HG02763 (cell line): ENCODE data around the gene HSPBAP1.
A peak's percentile ranks its signal among the peaks of the same experiment; 100 is the strongest.

Experiments
- ATAC-seq: cut with Tn5 transposase; IDR thresholded peaks from one replicate; pipeline ENCODE4 v1.9.1; 2021; ENCODE audit warnings: mild to moderate bottlenecking, moderate library complexity; ENCODE audit not compliant: unreplicated experiment

The HSPBAP1 gene, protein sequence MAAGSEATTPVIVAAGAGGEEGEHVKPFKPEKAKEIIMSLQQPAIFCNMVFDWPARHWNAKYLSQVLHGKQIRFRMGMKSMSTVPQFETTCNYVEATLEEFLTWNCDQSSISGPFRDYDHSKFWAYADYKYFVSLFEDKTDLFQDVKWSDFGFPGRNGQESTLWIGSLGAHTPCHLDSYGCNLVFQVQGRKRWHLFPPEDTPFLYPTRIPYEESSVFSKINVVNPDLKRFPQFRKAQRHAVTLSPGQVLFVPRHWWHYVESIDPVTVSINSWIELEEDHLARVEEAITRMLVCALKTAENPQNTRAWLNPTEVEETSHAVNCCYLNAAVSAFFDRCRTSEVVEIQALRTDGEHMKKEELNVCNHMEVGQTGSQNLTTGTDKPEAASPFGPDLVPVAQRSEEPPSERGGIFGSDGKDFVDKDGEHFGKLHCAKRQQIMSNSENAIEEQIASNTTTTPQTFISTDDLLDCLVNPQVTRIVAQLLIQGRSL

GRCh38 chr3:122793568-122794416 lies at the start of gene HSPBAP1:
Gene HSPBAP1, minus strand, starts transcription at chr3:122793831. Its CDS starts 151 bp downstream, at chr3:122793680.
- ATAC-seq = peak; percentile 60

DNA sequence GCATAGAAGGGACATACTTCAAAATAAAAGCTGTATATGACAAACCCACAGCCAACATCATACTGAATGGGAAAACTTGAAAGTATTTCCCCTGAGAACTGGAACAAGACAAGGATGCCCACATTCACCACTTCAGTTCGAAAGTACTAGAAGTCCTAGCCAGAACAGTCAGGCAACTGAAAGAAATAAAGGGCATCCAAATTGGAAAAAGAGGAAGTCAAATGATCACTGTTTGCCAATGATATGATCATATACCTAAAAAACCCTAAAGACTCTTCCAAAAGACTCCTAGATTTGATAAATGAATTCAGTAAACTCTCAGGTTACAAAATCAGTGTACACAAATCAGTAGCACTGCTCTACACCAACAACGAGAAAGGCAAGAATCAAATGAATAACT lies 42.0 kb upstream of the HSPBAP1 start:
- ATAC-seq = no peak

DNA sequence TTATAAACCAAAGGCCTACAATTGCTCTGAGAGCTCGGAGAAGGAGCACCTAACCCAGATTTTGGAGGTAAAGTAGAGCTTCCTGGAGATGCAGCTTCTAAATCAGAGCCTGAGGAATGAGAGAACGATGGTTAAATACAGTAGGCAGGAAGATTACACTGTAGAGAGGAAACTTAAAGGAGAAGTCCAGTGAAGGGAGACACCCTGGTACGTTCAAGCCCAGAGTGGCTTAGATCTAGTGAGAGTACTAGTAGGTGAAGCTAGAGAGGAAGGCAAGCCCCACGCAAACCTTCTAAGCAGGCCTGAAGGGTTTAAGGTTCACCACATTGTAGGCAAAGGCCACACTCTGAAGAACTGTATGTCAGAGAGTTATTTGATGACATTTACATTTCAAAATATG lies 34.6 kb upstream of the HSPBAP1 start:
- no peak for ATAC-seq

DNA sequence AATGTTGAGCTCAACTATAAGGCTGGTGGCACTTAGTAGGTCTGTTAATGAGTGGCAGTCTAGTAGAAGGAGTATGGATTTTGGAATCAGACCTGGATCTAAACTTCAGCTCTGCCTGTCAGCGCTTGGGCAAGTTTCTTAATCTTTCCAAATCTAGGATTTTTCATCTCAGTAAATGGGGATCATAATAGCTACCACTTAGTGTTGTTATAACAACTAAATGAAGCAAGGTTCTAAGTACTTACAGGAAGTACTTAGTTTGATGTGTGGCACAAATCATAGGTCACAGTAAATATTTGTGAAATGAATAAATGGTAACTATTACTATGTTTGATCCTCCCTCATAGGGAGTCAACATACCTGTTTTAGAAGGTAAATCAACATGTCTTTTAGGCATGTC lies 32.6 kb upstream of the HSPBAP1 start:
- no peak for ATAC-seq

GRCh38 chr3:122825460-122825859 lies 31.8 kb upstream of the HSPBAP1 start:
- no peak for ATAC-seq

GRCh38 chr3:122824465-122825381 lies 31.1 kb upstream of the HSPBAP1 start:
- ATAC-seq = no peak

DNA sequence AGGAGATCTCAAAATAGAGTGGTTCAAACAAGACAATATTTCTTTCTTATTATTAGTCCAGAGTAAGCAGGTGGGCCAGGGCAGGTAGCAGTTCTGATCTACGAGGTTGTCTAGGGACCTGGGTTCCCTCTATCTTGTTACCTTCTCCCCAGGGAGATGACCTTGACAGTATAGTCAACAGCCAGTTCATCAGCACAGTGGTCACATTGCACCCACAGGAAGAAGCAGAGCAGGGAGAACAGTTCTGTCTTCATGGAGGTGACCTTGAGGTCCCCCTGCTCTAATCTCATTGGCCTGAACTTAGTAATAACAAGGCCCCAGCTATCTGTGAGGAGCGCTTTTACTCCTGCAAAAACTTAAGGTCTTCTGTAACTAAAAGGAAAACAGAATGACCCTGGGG lies 23.0 kb upstream of the HSPBAP1 start:
- no peak for ATAC-seq

- ATAC-seq = no peak
These were observed 17.1 kb upstream of the HSPBAP1 start for GRCh38 chr3:122810734-122811133.

DNA sequence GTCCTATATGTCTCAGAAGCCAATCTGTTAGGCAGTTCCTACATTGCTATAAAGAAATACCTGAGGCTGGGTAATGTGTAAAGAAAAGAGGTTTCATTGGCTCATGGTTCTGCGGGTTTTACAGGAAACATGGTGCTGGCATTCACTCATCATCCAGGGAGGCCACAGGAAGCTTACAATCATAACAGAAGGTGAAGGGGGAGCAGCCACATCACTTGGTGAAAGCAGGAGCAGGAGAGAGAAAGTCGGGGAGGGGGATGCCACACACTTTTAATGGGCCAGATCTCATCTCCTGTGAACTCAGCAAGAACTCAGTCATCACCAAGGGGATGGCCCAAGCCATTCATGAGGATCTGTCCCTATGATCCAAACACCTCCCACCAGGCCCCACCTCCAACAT lies 10.3 kb upstream of the HSPBAP1 start:
- ATAC-seq = no peak

- ATAC-seq = no peak
These were observed 8.7 kb upstream of the HSPBAP1 start for GRCh38 chr3:122802323-122802722.

DNA sequence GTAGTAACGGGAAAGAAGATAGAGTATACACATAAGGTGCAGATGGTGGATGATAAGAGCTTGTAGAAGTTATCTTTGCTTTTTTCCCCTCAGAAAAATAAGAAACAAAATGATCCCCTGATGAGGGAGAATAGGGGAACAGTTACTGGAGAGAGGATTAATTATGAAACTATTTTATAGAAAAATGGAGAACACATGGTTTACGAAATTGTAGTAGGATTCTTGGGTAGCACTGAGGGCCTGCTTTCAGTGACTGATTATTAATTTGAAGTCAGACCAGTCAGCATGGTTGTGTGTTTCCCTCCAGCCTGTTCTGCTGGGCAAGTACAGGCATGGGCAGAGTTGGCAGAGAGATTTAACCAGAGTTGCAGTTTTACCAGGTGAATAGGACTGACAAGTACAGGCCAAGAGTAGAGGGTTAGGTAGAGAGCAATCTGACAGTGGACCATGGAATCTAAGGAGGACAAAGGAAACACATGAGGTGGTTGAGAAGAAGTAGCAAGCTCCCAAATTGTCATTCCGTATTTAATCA lies 7.1 kb upstream of the HSPBAP1 start:
- ATAC-seq = no peak

DNA sequence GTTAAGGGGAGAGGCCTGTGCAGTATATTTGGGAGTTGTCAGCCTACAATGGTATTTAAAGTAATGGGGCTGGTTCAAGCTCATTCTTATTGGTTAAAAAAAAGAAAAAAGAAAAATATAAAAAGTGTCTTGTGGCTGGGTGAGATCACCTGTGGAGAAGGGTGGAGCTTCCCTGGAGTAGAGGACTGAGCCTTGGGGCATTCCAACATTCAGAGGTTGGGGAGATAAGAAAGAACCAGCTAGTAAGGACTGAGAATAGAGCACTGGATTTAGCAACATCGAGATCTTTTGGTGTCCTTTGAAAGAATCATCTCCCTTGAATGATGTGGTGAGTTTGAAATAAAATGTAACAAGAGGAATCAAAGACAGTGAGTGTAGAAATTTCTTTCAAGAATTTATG lies 6.4 kb upstream of the HSPBAP1 start:
- ATAC-seq = no peak

- no peak for ATAC-seq
These were observed 5.7 kb upstream of the HSPBAP1 start for GRCh38 chr3:122799322-122799721.

DNA sequence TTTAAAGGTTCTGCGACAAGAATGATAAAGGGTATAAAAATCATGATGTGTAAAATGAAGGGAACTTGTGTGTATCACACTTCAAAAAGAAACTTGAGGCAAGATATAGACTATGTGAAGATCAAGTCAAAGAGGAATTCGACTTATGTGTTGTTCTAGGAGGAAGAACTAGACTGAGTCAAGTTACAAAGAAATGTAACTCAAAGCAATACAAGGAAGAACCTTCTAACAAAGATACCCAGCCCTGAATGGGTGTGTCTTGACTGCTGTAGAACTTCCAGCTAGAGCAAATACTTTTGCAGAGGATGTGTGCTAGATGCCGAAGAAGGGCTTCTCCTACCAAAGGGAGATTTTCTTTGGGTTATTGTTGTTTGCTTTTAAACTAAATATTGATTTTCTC lies 3.7 kb upstream of the HSPBAP1 start:
- no peak for ATAC-seq

DNA sequence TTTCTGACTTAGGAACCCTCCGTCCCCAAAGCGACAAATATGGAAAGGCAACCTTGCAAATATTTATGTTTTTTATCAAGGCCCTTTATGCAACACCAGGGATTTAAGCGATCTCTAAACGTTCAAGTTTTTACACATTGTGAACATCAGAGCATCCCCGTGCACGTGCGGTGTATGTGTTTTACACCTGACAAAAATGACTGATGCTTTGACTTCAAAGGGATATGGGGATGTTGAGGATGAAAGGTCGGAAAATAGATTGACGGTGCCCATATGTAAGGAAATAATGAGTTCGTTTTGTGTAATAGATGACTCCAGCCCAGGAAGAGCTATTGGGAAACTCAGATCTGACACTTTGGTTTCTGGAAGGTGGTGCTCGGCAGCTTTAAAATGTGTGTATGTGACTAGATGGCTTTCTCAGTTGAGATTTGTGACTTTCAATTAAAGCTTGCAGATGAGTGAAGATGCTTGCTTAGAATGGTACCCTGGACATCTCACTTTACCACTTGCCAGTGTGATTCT lies 2.1 kb upstream of the HSPBAP1 start:
- no peak for ATAC-seq

GRCh38 chr3:122794779-122795673 lies 1.4 kb upstream of the HSPBAP1 start, which contains the start of gene SLC49A4:
Gene SLC49A4, plus strand, starts transcription at chr3:122795069. Its CDS starts 124 bp downstream, at chr3:122795193.
- ATAC-seq = peak; percentile 78

- no peak for ATAC-seq
These were observed 800 bp upstream of the HSPBAP1 start for GRCh38 chr3:122794483-122794778.

- no peak for ATAC-seq
These were observed 3.9 kb downstream of the HSPBAP1 start for GRCh38 chr3:122789585-122790273.

- ATAC-seq = no peak
These were observed 5.8 kb downstream of the HSPBAP1 start for GRCh38 chr3:122787872-122788271.
